K562 (cell line): Measurements from ENCODE around the gene PPA2. TPM values are rescaled to one million over a fixed set of nuclear protein-coding genes. Genes with fewer than 3 reads are reported as not detected.

Experiments used
- BCOR ChIP-seq: fragments of 450-650 bp; IDR thresholded peaks from 2 replicates; pipeline ENCODE4 v1.6.1; 2016
- CHCHD3 ChIP-seq: fragments of 250-450 bp; sonication (Bioruptor Pico); IDR thresholded peaks from 2 replicates; pipeline ENCODE4 v2.1.2; 2022; ENCODE audit warnings: mild to moderate bottlenecking
- DDX20 ChIP-seq: fragments of 450-650 bp; IDR thresholded peaks from 2 replicates; pipeline ENCODE4 v1.6.1; 2016; ENCODE audit warnings: missing genetic modification characterization, low read depth, mild to moderate bottlenecking, missing compliant biosample characterization, moderate library complexity
- FOS ChIP-seq: IDR thresholded peaks from 3 replicates; pipeline ENCODE4 v1.6.1; 2011; ENCODE audit not compliant: insufficient read length; ENCODE audit errors: extremely low read depth
- KDM2B ChIP-seq: fragments of 250-450 bp; sonication (Bioruptor Pico); IDR thresholded peaks from 2 replicates; pipeline ENCODE4 v1.8.0; 2021; ENCODE audit warnings: mild to moderate bottlenecking, moderate library complexity
- MTF1 ChIP-seq: fragments of 250-450 bp; sonication (Bioruptor Pico); IDR thresholded peaks from 2 replicates; pipeline ENCODE4 v1.9.0; 2021; ENCODE audit warnings: moderate library complexity, mild to moderate bottlenecking, inconsistent platforms, borderline replicate concordance
- NFATC3 ChIP-seq: fragments of 450-650 bp; IDR thresholded peaks from 2 replicates; pipeline ENCODE4 v1.6.1; 2017; ENCODE audit warnings: mild to moderate bottlenecking
- NUFIP1 ChIP-seq: fragments of 450-650 bp; IDR thresholded peaks from 2 replicates; pipeline ENCODE4 v1.6.1; 2018; ENCODE audit not compliant: partially characterized antibody
- PHB ChIP-seq: fragments of 250-450 bp; sonication (Bioruptor Pico); IDR thresholded peaks from 2 replicates; pipeline ENCODE4 v1.5.0; 2021
- POLR2H ChIP-seq: IDR thresholded peaks from 2 replicates; pipeline ENCODE4 v1.6.1; 2016; ENCODE audit warnings: missing genetic modification characterization, low read depth, mild to moderate bottlenecking, control low read depth, missing compliant biosample characterization, moderate library complexity
- PTTG1 ChIP-seq: fragments of 450-650 bp; IDR thresholded peaks from 2 replicates; pipeline ENCODE4 v1.6.1; 2016; ENCODE audit warnings: low read depth, mild to moderate bottlenecking, missing genetic modification characterization, missing compliant biosample characterization
- SIN3B ChIP-seq: fragments of 450-650 bp; IDR thresholded peaks from 2 replicates; pipeline ENCODE4 v1.6.1; 2017; ENCODE audit warnings: low read depth, mild to moderate bottlenecking, moderate library complexity
- SNIP1 ChIP-seq: fragments of 450-650 bp; IDR thresholded peaks from 2 replicates; pipeline ENCODE4 v1.7.1; 2017; ENCODE audit warnings: low read depth, mild to moderate bottlenecking
- SUPT5H ChIP-seq: fragments of 450-650 bp; IDR thresholded peaks from 2 replicates; pipeline ENCODE4 v1.6.1; 2016
- TEAD2 ChIP-seq: fragments of 450-650 bp; IDR thresholded peaks from 2 replicates; pipeline ENCODE4 v1.6.1; 2016; ENCODE audit warnings: missing genetic modification characterization, control low read depth, missing compliant biosample characterization
- ZNF124 ChIP-seq: sonication (generic); formaldehyde crosslinking; IDR thresholded peaks from 2 replicates; pipeline ENCODE4 v1.8.1; 2022; ENCODE audit warnings: missing genetic modification reagents
- ZNF140 ChIP-seq: fragments of 250-450 bp; sonication (Bioruptor Pico); IDR thresholded peaks from 2 replicates; pipeline ENCODE4 v1.8.0; 2021; ENCODE audit warnings: moderate library complexity, mild to moderate bottlenecking, inconsistent platforms
- polyA plus RNA-seq, 8 experiments: library from polyadenylated mRNA; depleted of rRNA in 4 of 8; stranded (reverse) in 5 of 8; unstranded in 3 of 8; fragments of >200 nt; fragmentation: Nextera tagmentation in 2 of 8; fragmentation: Illumina TruSeq in 1 of 8; extraction: Ambion mirVana in 2 of 8; extraction: Trizol in 1 of 8; gene quantifications; 2 replicates each; pipeline versions ENCODE4 v1.2.1 to v1.2.3, GENCODE V29; 2011 to 2014; ENCODE audit warnings: inconsistent platforms in 1 of 8, missing spikeins in 1 of 8
- total RNA-seq, 7 experiments: library from RNA; depleted of rRNA in 6 of 7; stranded (reverse); fragments of >200 nt in 6 of 7; fragmentation: Illumina TruSeq in 2 of 7; extraction: Trizol in 2 of 7; gene quantifications; 2 replicates each; pipeline versions ENCODE4 v1.2.1 to v1.2.3, GENCODE V29; 2011 to 2021; ENCODE audit warnings: low replicate concordance in 1 of 7
- TF ChIP-seq, protein P1 (sequence below): sonication (generic); formaldehyde crosslinking; IDR thresholded peaks from 2 replicates; pipeline ENCODE4 v1.8.1; 2022; ENCODE audit warnings: missing genetic modification reagents
- TF ChIP-seq, protein P2 (sequence below): fragments of 450-650 bp; IDR thresholded peaks from 2 replicates; pipeline ENCODE4 v1.6.1; 2016; ENCODE audit warnings: missing biosample characterization, missing genetic modification characterization
- TF ChIP-seq, protein P3 (sequence below), 2 experiments: fragments of 450-650 bp; IDR thresholded peaks; 2 replicates each; pipeline ENCODE4 v1.6.1; 2016
- TF ChIP-seq, protein P4 (sequence below): fragments of 250-450 bp; sonication (Bioruptor Pico); IDR thresholded peaks from 2 replicates; pipeline ENCODE4 v1.5.0; 2022; ENCODE audit warnings: mild to moderate bottlenecking
- TF ChIP-seq, protein P5 (sequence below): sonication (generic); formaldehyde crosslinking; IDR thresholded peaks from 2 replicates; pipeline ENCODE4 v1.8.0; 2023; ENCODE audit warnings: mild to moderate bottlenecking, missing genetic modification reagents

The PPA2 gene
- total and polyA plus RNA-seq, 9 of the 15 experiments (the other 6 are each of a cell fraction or from before 2014, with no cell fraction given): 48.3 to 190 (median 109) TPM

DNA sequence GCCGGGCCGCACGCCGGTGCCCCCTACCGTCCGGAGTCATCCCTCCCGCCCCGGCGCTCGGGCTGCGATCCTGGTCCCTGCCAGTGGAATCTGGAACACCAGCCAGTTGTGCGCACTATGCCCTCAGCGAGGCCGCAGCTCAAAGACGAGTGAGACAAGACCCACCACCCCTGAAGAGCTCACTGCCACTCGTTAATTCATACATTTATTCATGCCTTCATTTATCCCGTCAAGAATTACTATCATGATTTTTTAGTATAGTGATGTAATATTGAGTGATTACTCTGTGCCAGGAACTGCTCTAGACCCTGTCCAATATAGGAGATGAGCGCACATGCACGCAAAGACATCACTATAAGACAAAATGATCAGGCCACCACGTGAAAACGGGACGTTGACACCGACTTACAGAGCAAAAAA, 247 bp upstream of the PPA2 start (continued):
- TF ChIP-seq, protein P1, sequence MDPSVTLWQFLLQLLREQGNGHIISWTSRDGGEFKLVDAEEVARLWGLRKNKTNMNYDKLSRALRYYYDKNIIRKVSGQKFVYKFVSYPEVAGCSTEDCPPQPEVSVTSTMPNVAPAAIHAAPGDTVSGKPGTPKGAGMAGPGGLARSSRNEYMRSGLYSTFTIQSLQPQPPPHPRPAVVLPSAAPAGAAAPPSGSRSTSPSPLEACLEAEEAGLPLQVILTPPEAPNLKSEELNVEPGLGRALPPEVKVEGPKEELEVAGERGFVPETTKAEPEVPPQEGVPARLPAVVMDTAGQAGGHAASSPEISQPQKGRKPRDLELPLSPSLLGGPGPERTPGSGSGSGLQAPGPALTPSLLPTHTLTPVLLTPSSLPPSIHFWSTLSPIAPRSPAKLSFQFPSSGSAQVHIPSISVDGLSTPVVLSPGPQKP: no peak
- TF ChIP-seq ZNF124 (no peak), SIN3B (no peak; the same call in 1 of the 2 replicates), SUPT5H (no peak), DDX20 (tag) (no peak), ZNF140 (CRISPR knock-in tag) (no peak), FOS (no peak), TEAD2 (tag) (no peak), PHB (CRISPR knock-in tag) (no peak), SNIP1 (no peak), NFATC3 (no peak), CHCHD3 (CRISPR knock-in tag) (no peak), MTF1 (CRISPR knock-in tag) (no peak), KDM2B (no peak), PTTG1 (no peak), POLR2H (tag) (no peak), BCOR (no peak), NUFIP1 (no peak)
- TF ChIP-seq, protein P2, sequence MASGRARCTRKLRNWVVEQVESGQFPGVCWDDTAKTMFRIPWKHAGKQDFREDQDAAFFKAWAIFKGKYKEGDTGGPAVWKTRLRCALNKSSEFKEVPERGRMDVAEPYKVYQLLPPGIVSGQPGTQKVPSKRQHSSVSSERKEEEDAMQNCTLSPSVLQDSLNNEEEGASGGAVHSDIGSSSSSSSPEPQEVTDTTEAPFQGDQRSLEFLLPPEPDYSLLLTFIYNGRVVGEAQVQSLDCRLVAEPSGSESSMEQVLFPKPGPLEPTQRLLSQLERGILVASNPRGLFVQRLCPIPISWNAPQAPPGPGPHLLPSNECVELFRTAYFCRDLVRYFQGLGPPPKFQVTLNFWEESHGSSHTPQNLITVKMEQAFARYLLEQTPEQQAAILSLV (tag): no peak
- TF ChIP-seq, protein P3, sequence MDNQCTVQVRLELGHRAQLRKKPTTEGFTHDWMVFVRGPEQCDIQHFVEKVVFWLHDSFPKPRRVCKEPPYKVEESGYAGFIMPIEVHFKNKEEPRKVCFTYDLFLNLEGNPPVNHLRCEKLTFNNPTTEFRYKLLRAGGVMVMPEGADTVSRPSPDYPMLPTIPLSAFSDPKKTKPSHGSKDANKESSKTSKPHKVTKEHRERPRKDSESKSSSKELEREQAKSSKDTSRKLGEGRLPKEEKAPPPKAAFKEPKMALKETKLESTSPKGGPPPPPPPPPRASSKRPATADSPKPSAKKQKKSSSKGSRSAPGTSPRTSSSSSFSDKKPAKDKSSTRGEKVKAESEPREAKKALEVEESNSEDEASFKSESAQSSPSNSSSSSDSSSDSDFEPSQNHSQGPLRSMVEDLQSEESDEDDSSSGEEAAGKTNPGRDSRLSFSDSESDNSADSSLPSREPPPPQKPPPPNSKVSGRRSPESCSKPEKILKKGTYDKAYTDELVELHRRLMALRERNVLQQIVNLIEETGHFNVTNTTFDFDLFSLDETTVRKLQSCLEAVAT (IDR thresholded peaks at IDR 0.05): no peak
- TF ChIP-seq, protein P4, sequence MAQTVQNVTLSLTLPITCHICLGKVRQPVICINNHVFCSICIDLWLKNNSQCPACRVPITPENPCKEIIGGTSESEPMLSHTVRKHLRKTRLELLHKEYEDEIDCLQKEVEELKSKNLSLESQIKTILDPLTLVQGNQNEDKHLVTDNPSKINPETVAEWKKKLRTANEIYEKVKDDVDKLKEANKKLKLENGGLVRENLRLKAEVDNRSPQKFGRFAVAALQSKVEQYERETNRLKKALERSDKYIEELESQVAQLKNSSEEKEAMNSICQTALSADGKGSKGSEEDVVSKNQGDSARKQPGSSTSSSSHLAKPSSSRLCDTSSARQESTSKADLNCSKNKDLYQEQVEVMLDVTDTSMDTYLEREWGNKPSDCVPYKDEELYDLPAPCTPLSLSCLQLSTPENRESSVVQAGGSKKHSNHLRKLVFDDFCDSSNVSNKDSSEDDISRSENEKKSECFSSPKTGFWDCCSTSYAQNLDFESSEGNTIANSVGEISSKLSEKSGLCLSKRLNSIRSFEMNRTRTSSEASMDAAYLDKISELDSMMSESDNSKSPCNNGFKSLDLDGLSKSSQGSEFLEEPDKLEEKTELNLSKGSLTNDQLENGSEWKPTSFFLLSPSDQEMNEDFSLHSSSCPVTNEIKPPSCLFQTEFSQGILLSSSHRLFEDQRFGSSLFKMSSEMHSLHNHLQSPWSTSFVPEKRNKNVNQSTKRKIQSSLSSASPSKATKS (CRISPR knock-in tag): no peak
- TF ChIP-seq, protein P5, sequence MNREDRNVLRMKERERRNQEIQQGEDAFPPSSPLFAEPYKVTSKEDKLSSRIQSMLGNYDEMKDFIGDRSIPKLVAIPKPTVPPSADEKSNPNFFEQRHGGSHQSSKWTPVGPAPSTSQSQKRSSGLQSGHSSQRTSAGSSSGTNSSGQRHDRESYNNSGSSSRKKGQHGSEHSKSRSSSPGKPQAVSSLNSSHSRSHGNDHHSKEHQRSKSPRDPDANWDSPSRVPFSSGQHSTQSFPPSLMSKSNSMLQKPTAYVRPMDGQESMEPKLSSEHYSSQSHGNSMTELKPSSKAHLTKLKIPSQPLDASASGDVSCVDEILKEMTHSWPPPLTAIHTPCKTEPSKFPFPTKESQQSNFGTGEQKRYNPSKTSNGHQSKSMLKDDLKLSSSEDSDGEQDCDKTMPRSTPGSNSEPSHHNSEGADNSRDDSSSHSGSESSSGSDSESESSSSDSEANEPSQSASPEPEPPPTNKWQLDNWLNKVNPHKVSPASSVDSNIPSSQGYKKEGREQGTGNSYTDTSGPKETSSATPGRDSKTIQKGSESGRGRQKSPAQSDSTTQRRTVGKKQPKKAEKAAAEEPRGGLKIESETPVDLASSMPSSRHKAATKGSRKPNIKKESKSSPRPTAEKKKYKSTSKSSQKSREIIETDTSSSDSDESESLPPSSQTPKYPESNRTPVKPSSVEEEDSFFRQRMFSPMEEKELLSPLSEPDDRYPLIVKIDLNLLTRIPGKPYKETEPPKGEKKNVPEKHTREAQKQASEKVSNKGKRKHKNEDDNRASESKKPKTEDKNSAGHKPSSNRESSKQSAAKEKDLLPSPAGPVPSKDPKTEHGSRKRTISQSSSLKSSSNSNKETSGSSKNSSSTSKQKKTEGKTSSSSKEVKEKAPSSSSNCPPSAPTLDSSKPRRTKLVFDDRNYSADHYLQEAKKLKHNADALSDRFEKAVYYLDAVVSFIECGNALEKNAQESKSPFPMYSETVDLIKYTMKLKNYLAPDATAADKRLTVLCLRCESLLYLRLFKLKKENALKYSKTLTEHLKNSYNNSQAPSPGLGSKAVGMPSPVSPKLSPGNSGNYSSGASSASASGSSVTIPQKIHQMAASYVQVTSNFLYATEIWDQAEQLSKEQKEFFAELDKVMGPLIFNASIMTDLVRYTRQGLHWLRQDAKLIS (CRISPR knock-in tag): no peak
